ENCODE data around the gene SLC15A3. TPM values are rescaled to one million over a fixed set of nuclear protein-coding genes. Genes with fewer than 3 reads are reported as not detected.

SLC15A3 gene
- total RNA-seq, 2 experiments from 2014 or later = 7.0 to 9.6 TPM

DNA sequence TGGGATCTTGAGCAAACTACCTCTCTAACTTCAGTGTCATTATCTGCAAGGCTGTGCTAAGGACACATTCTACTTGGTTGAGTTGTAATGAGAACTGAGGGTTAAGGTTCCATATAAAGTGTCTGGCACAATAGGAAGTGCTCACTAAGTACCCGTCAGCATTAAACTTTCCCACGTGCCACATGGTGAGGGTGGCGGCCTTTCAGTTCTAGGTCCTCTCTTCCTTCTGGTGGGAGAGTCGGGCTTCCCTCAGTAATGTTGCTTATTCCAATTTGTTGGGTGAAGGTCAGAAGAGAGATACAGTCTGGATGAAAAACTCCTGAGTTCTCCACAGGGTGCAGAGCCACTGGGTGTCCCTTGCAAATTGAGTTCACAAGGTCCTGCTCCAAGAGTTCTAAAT, 14.9 kb upstream of the SLC15A3 start:
- H3K36me3 Mint-ChIP-seq (ENCODE audit: low read depth) = peaks cover 4% of the 10 kb centered on the region

DNA sequence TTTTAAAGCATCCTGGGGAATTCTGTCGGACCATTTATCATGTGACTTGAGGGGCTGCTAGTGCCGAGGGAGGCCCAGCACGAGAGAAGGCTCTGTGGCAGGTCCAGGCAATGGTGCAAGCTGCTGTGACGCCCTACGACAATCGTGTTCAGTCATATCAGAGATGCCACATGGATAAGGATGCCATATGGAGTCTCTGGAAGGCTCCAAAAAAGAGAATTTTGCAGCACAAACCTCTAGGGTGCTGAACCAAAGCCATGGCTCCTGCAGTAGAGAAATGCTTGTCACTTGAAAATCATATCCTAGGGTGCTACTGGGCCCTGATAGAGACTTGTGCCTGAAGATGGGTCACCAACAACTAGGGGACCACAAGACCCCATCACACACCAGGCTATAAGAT, 12.8 kb upstream of the SLC15A3 start:
- H3K4me1 Mint-ChIP-seq = no peaks in the 10 kb centered on the region
- peaks cover 3% of the 10 kb centered on the region for H3K9me3 Mint-ChIP-seq (ENCODE audit: low read depth)
- peaks cover 2% of the 10 kb centered on the region for H3K27me3 Mint-ChIP-seq
- no peak for DNase-seq
- no peak overlapping the region for H3K4me3 Mint-ChIP-seq
- intact Hi-C loops (cut with DNase I, micrococcal nuclease) = no loop called here
- ChIA-PET POLR2A (no interaction called here), CTCF (interaction anchor here (2.2 kb wide), 1 partner anchor 11 kb away, joined by 5 read pairs; no protein-coding TSS in a partner anchor)
- peaks cover 4% of the 10 kb centered on the region for H3K36me3 Mint-ChIP-seq (ENCODE audit: low read depth)
- no peak for ATAC-seq
- no peak overlapping the region for H3K27ac Mint-ChIP-seq

More for the DNA sequence above, 14.9 kb upstream of the SLC15A3 start:
- ChIA-PET CTCF (interaction anchor here (0.5 to 1.8 kb wide), 9 partner anchors 12 to 265 kb away, joined by 3 to 6 read pairs (median 3); no protein-coding TSS in a partner anchor), POLR2A (no interaction called here)
- H3K4me3 Mint-ChIP-seq = no peak overlapping the region
- no peak for ATAC-seq
- intact Hi-C loops (cut with DNase I, micrococcal nuclease) = no loop called here
- peaks cover 16% of the 10 kb centered on the region for H3K4me1 Mint-ChIP-seq
- peaks cover 3% of the 10 kb centered on the region for H3K9me3 Mint-ChIP-seq (ENCODE audit: low read depth)
- no peak for DNase-seq
- H3K27ac Mint-ChIP-seq = no peak overlapping the region
- peaks cover 2% of the 10 kb centered on the region for H3K27me3 Mint-ChIP-seq

GRCh38 chr11:60960405-60960804, 8.4 kb upstream of the SLC15A3 start:
- Mint-ChIP-seq H3K4me1 (no peaks in the 10 kb centered on the region), H3K27ac (no peak overlapping the region), H3K9me3 (ENCODE audit: low read depth) (no peaks in the 10 kb centered on the region), H3K4me3 (no peak overlapping the region), H3K27me3 (no peaks in the 10 kb centered on the region), H3K36me3 (ENCODE audit: low read depth) (no peaks in the 10 kb centered on the region)
- CTCF ChIA-PET = interaction anchor here (1.4 kb wide), 1 partner anchor 8 kb away, joined by 3 read pairs; no protein-coding TSS in a partner anchor
- DNase-seq = no peak
- ATAC-seq = no peak
- intact Hi-C loops (cut with DNase I, micrococcal nuclease) = no loop called here
- POLR2A ChIA-PET = no interaction called here

DNA sequence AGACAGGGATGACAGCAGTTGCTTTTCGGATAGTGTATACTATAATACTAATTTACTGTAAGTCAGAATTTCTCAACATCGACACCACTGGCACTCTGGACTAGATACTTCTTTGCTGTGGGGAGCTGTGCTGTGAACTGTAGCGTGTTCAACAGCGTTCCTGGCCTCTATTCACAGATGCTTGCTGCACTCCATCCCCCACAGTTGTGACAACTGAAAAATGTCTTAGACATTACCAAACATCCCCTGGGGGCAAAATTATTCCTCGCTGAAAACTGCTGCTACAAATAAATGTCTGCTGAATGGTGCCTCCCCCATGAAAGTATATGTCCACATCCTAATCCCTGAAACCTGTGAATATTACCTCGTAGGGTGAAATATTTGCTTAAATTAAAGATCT, 7.5 kb upstream of the SLC15A3 start:
- Mint-ChIP-seq H3K4me1 (no peaks in the 10 kb centered on the region), H3K27me3 (no peaks in the 10 kb centered on the region), H3K4me3 (no peak overlapping the region), H3K9me3 (ENCODE audit: low read depth) (no peaks in the 10 kb centered on the region), H3K27ac (no peak overlapping the region), H3K36me3 (ENCODE audit: low read depth) (no peaks in the 10 kb centered on the region)
- intact Hi-C loops (cut with DNase I, micrococcal nuclease) = loop anchor here in 1 of 2 experiments (10.0 kb wide), 1 partner anchor 295 kb away; no protein-coding TSS in a partner anchor
- ATAC-seq (no peak), DNase-seq (no peak)
- ChIA-PET POLR2A (no interaction called here), CTCF (interaction anchor here (1.4 kb wide), 1 partner anchor 9 kb away, joined by 3 read pairs; no protein-coding TSS in a partner anchor)

DNA sequence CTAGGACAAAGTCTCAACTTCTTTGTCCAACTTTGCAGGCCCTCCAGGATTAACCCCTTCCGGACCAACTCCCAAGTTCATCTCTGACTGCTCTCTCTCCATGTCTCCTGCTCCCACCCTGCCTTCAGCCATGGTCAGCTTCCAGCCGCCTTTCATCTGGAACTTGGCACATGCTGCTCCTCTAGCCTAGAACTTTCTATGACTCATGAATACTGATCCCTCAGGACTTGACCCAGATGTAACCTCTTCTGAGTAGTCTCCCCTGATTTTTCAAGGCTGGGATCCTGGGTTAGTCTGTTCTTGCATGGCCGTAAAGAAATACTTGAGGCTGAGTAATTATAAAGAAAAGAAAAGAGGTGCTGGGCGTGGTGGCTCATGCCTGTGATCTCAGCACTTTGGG, 5.2 kb upstream of the SLC15A3 start:
- Mint-ChIP-seq H3K4me3 (no peak overlapping the region), H3K9me3 (ENCODE audit: low read depth) (no peaks in the 10 kb centered on the region), H3K4me1 (peaks cover 10% of the 10 kb centered on the region), H3K36me3 (ENCODE audit: low read depth) (no peaks in the 10 kb centered on the region), H3K27me3 (peaks cover 5% of the 10 kb centered on the region), H3K27ac (no peak overlapping the region)
- DNase-seq = no peak
- no peak for ATAC-seq
- POLR2A ChIA-PET = no interaction called here
- intact Hi-C loops (cut with DNase I, micrococcal nuclease) = loop anchor here in 1 of 2 experiments (10.0 kb wide), 1 partner anchor 298 kb away; no protein-coding TSS in a partner anchor
- CTCF ChIA-PET = no interaction called here

GRCh38 chr11:60955571-60955970, 3.6 kb upstream of the SLC15A3 start:
- ChIA-PET POLR2A (no interaction called here), CTCF (interaction anchor here (0.6 to 1.2 kb wide), 3 partner anchors 11 to 124 kb away, joined by 3 to 6 read pairs (median 6); no protein-coding TSS in a partner anchor)

GRCh38 chr11:60954421-60954820, 2.4 kb upstream of the SLC15A3 start:
- CTCF ChIA-PET = interaction anchor here (0.6 to 1.9 kb wide), 7 partner anchors 9 to 1808 kb away, joined by 3 to 6 read pairs (median 3); no protein-coding TSS in a partner anchor
- Mint-ChIP-seq H3K4me1 (peaks cover 21% of the 10 kb centered on the region), H3K27ac (no peak overlapping the region), H3K4me3 (no peak overlapping the region), H3K9me3 (ENCODE audit: low read depth) (no peaks in the 10 kb centered on the region), H3K36me3 (ENCODE audit: low read depth) (no peaks in the 10 kb centered on the region), H3K27me3 (peaks cover 7% of the 10 kb centered on the region)
- DNase-seq (peak; percentile 2), ATAC-seq (no peak)
- intact Hi-C loops (cut with DNase I, micrococcal nuclease) = loop anchor here in 1 of 2 experiments (10.0 kb wide), 1 partner anchor 300 kb away; no protein-coding TSS in a partner anchor
- POLR2A ChIA-PET = no interaction called here

More at GRCh38 chr11:60955571-60955970, 3.6 kb upstream of the SLC15A3 start:
- peak; percentile 11 for DNase-seq
- Mint-ChIP-seq H3K36me3 (ENCODE audit: low read depth) (no peaks in the 10 kb centered on the region), H3K27me3 (peaks cover 7% of the 10 kb centered on the region), H3K9me3 (ENCODE audit: low read depth) (no peaks in the 10 kb centered on the region), H3K4me1 (peaks cover 17% of the 10 kb centered on the region), H3K27ac (no peak overlapping the region), H3K4me3 (no peak overlapping the region)
- intact Hi-C loops (cut with DNase I, micrococcal nuclease) = loop anchor here in 1 of 2 experiments (10.0 kb wide), 1 partner anchor 299 kb away; no protein-coding TSS in a partner anchor
- no peak for ATAC-seq

DNA sequence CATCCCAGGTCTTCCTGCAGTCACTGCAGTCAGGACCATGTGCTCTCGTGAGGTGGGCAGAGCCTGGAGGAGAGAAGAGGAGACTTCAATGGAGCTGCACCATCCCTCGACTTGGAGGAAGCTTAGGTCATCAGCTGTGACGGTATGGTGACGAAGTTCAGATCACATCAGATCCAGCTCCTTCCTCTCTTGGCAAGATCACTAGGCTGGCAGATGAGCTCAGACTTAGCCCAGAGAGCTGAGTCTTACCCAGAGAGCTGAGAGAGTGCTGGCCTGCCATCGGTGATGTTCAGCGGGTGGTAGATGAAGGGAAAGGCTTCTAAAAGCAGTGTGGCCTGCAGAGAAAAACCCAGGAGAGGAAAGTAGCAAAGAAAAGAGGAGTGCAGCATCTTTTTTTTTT, 1.8 kb upstream of the SLC15A3 start:
- no peaks in the 10 kb centered on the region for H3K36me3 Mint-ChIP-seq (ENCODE audit: low read depth)
- POLR2A ChIA-PET = no interaction called here
- H3K4me3 Mint-ChIP-seq = no peak overlapping the region
- intact Hi-C loops (cut with DNase I, micrococcal nuclease) = loop anchor here in 1 of 2 experiments (10.0 kb wide), 1 partner anchor 301 kb away; no protein-coding TSS in a partner anchor
- DNase-seq (peak; percentile 4), ATAC-seq (no peak)
- peaks cover 7% of the 10 kb centered on the region for H3K27me3 Mint-ChIP-seq
- no peak overlapping the region for H3K27ac Mint-ChIP-seq
- H3K4me1 Mint-ChIP-seq = peaks cover 21% of the 10 kb centered on the region
- no peaks in the 10 kb centered on the region for H3K9me3 Mint-ChIP-seq (ENCODE audit: low read depth)
- CTCF ChIA-PET = interaction anchor here (0.7 to 1.9 kb wide), 8 partner anchors 9 to 375 kb away, joined by 3 to 5 read pairs (median 3); no protein-coding TSS in a partner anchor

DNA sequence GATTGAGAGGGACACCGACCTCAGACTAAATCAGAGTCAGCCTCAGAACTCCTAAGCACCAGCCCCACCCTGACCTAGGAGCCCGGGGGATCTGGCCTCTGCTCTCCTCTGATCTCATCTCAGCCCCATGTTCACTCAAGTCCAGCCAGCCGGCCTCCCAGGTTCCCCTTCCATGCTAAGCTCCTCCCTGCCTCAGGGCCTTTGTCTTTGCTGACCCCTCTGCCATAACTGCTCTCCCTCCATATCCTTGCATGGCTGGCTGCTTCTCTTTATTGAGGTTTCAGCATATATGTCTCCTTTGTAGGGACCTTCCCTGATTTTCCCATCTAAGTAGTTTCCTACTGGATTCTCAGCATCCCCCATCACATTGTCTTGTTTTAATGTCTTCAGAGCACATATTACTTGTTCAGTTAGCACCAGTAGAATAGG, 780 bp upstream of the SLC15A3 start:
- ATAC-seq (no peak), DNase-seq (no peak)
- no peak overlapping the region for H3K4me3 Mint-ChIP-seq
- POLR2A ChIA-PET = no interaction called here
- H3K36me3 Mint-ChIP-seq (ENCODE audit: low read depth) = no peaks in the 10 kb centered on the region
- CTCF ChIA-PET = interaction anchor here (1.2 to 1.9 kb wide), 3 partner anchors 8 to 15 kb away, joined by 3 to 5 read pairs (median 3); no protein-coding TSS in a partner anchor
- H3K9me3 Mint-ChIP-seq (ENCODE audit: low read depth) = no peaks in the 10 kb centered on the region
- no peak overlapping the region for H3K27ac Mint-ChIP-seq
- H3K4me1 Mint-ChIP-seq = peaks cover 21% of the 10 kb centered on the region
- peaks cover 7% of the 10 kb centered on the region for H3K27me3 Mint-ChIP-seq
- intact Hi-C loops (cut with DNase I, micrococcal nuclease) = loop anchor here in 1 of 2 experiments (1.0 to 10.0 kb wide), 2 partner anchors 18 to 302 kb away; no protein-coding TSS in a partner anchor

DNA sequence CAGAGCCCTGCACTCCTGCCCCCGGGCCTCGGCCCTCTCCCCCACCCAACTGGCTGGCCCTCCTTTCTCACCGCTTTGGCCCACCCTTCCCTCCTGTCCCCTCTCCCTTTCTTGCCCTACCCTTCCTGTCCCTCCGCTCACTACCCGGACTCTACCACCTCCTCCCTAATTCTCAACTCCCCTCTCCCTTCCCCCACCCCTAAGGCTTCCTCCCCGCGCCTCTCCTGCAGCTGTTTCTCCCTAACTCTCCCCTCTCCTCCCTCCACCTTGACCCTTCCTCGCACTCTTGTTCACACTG, 421 bp downstream of the SLC15A3 start:
- peaks cover 21% of the 10 kb centered on the region for H3K4me1 Mint-ChIP-seq
- peaks cover 7% of the 10 kb centered on the region for H3K27me3 Mint-ChIP-seq
- no peaks in the 10 kb centered on the region for H3K9me3 Mint-ChIP-seq (ENCODE audit: low read depth)
- H3K4me3 Mint-ChIP-seq = peak overlapping the region; percentile 75
- no peaks in the 10 kb centered on the region for H3K36me3 Mint-ChIP-seq (ENCODE audit: low read depth)
- DNase-seq (no peak), ATAC-seq (peak; percentile 14)
- CTCF ChIA-PET = no interaction called here
- intact Hi-C loops (cut with DNase I, micrococcal nuclease) = loop anchor here in 1 of 2 experiments (2.0 to 10.0 kb wide), 2 partner anchors 37 to 303 kb away; partner anchors contain the start of gene TMEM109
- POLR2A ChIA-PET = no interaction called here
- H3K27ac Mint-ChIP-seq = peak overlapping the region; percentile 85

DNA sequence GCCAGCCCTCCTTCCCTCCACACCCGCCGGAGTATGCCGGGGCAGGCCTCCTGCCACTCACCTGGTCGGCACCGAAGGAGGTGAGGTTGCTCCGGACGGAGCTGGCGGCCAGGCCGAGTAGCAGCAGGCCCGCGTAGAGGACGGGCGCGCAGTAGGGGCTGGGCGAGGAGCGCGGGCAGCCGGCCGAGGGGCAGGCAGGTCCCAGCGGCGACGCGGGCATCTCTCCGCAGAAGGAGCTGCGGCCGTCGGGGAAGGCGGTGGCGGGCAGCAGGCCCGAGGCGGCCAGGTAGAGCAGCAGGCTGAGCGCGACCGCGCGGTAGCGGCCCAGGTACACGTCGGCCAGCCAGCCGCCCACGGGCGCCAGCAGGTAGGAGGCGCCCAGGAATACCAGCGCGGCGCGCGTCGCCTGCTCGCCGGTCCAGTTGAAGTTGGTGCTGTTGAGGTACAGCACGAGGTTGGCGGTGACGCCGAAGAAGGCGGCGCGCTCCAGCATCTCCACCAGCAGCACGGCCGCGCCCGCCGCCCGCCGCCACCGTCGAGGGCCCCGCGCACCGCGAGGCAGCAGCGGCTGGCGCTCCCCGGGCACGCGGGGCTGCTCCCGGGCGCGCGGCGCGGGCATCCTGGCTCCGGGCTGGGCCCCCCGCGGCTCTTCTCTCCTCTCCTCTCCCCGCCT, 907 bp downstream of the SLC15A3 start:
- Mint-ChIP-seq H3K9me3 (ENCODE audit: low read depth) (no peaks in the 10 kb centered on the region), H3K4me1 (peaks cover 21% of the 10 kb centered on the region), H3K27ac (no peak overlapping the region), H3K27me3 (peaks cover 7% of the 10 kb centered on the region), H3K36me3 (ENCODE audit: low read depth) (no peaks in the 10 kb centered on the region), H3K4me3 (peak overlapping the region; percentile 75)
- DNase-seq = peak; percentile 62
- CTCF ChIA-PET = no interaction called here
- POLR2A ChIA-PET = interaction anchor here (0.6 kb wide), 1 partner anchor 1280 kb away, joined by 3 read pairs; no protein-coding TSS in a partner anchor
- peak; percentile 30 for ATAC-seq
- intact Hi-C loops (cut with DNase I, micrococcal nuclease) = loop anchor here in 1 of 2 experiments (2.0 to 10.0 kb wide), 2 partner anchors 36 to 304 kb away; partner anchors contain the start of gene TMEM109
